ENCODE data around the gene PCK2.

- TF ChIP-seq CTCF (IDR thresholded peaks at IDR 0.05; ENCODE audit: extremely low read depth in 1 of 2, insufficient read depth in 1 of 2, low read depth in 1 of 2, low read length in 2 of 2) (no peak), MAX (IDR thresholded peaks at IDR 0.05; ENCODE audit: insufficient read depth, insufficient read length) (no peak), EZH2 (IDR thresholded peaks at IDR 0.05; ENCODE audit: borderline replicate concordance, low read depth, low read length, severe bottlenecking) (no peak), JUN (IDR thresholded peaks at IDR 0.05; ENCODE audit: borderline replicate concordance, insufficient read depth, insufficient read length, low read depth) (no peak)
Observed at GRCh38 chr14:24139272-24139934, 45.3 kb downstream of the PCK2 start.
